ENCODE measurements around the gene DOP1B.

DNA sequence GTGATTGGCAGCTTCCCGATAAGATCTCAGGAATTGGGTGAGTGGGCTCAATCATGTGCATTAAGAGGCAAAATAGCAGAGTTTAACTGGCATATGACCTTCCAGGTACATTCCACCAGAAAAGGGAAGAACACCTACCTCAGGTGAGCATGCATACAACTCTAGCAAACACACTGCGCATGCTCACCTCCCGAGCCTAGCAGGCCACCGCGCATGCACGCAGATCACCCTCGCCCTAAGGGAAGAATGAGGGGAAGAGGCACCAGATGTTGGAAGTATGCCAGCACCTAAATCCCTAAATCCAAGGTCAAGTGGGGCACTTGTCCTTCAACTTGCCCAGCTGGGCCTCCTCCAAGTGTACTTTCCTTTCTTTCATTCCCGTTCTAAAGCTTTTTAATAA is 45.4 kb upstream of the DOP1B start:
- TF ChIP-seq EZH2 (IDR thresholded peaks at IDR 0.05; ENCODE audit: borderline replicate concordance, low read length) (no peak), CTCF (IDR thresholded peaks at IDR 0.05; ENCODE audit: low read length) (no peak)
